Right cardiac atrium (tissue), 5 donors: ENCODE data around the gene TSPAN7. TPM values are rescaled to one million over a fixed set of nuclear protein-coding genes. Genes with fewer than 3 reads are reported as not detected.

Source experiments
- ATAC-seq, 2 donors: fragments of 200-7000 bp; cut with Tn5 transposase; one replicate each; pipeline versions ENCODE4 v1.8.0 to v1.9.1; 2020; ENCODE audit warnings: moderate library complexity in 2 of 2, mild to moderate bottlenecking in 1 of 2
- DNase-seq, 3 donors: peaks; one replicate each; pipeline ENCODE4 v3.0.0-alpha.2; 2020
- H3K27ac ChIP-seq: one replicate; pipeline ENCODE4 v1.5.1; 2013; ENCODE audit warnings: mild to moderate bottlenecking, low read length, control low read depth, moderate library complexity
- H3K27me3 ChIP-seq: one replicate; pipeline ENCODE4 v1.6.1; 2013; ENCODE audit not compliant: control insufficient read depth, insufficient read depth
- H3K4me1 ChIP-seq: one replicate; pipeline ENCODE4 v1.6.1; 2013; ENCODE audit warnings: low read length; ENCODE audit not compliant: control insufficient read depth, insufficient read depth
- H3K4me3 ChIP-seq: one replicate; pipeline ENCODE4 v1.5.1; 2013; ENCODE audit warnings: low read length, control low read depth
- H3K9me3 ChIP-seq: one replicate; pipeline ENCODE4 v1.6.1; 2013; ENCODE audit warnings: low read length; ENCODE audit not compliant: control insufficient read depth
- WGBS: extraction: QIAGEN DNeasy Blood & Tissue Kit; methylation state at CpG from one replicate; pipeline ENCODE4 v1.1.7; 2013; 5-methylcytosine and 5-hydroxymethylcytosine counted together
- intact Hi-C, 4 donors: fragments of 100-400 bp; cut with DNase I; formaldehyde crosslinking; loops; one replicate each; pipeline versions ENCODE4 v1.11.0 to v1.14.0; 2022 to 2023
- polyA plus RNA-seq: library from polyadenylated mRNA; stranded (reverse); fragments of 200-250 nt; gene quantifications from one replicate; pipeline ENCODE4 v1.2.3, GENCODE V29; 2013
- total RNA-seq, 4 donors: library from RNA; stranded (reverse); fragmentation: NEBNext Ultra II Directional; extraction: Animal tissue kit (Norgen Biotek cat#: 25700); gene quantifications; one replicate each; pipeline ENCODE4 v1.2.1, GENCODE V29; 2021
- donor health status: healthy with polysubstance abuse.
- donor health status: DM: no; HTN: yes; CAD: no.
- donor health status: DM: no; HTN: no; CAD: no.
- donor health status: DM: no; HTN: yes; CAD: no; lungs with severe emphysema.
- donor health status: DM: yes; HTN: yes; CAD: no.

Gene TSPAN7
- total and polyA plus RNA-seq, 5 donors = 113 to 196 (median 127) TPM

DNA sequence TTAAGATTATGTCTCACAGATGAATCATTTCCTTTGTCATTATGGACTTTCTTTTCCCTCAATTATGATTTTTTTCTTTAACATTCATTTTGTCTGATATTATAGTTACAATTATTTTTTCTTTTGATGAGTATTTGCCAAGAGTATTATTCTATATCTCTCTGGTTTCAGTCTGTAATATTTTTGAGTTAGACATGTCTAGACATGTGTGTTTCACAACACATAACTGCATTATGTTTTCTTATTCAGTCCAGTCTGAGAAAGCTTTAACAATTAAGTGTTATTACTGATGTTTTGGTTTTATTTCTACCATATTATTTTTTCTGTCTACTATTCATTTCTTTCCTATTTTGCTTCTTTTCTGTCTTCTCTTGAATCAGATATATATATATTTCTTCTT is 131.6 kb downstream of the TSPAN7 start:
- no peaks in the 10 kb centered on the region for H3K9me3 ChIP-seq
- H3K27ac ChIP-seq = no peak overlapping the region
- no peaks in the 10 kb centered on the region for H3K4me1 ChIP-seq
- H3K4me3 ChIP-seq = no peak overlapping the region
- intact Hi-C loops = no loop called here
- DNase-seq (no peak), ATAC-seq (no peak)
- H3K27me3 ChIP-seq = no peaks in the 10 kb centered on the region

DNA sequence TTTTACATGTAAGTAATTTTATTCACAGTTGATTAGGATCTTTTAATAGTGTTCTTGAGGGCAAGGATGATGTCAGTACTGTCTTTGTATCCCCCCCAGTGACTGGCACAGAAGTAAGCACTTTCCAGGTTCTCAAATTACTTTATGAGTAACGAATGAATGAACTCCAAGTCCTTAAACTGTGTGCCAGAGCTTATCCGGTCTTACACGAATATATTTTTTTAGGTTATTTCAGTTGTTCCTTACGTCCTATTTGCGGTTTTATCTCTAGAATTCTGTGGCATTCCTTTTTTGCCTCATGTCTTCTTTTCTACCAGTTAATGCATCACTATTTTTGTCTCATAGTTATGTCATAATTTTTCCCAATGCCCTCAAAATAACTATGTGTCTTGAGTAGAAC is 133.1 kb downstream of the TSPAN7 start:
- no peak for DNase-seq
- Histone ChIP-seq H3K4me3 (no peak overlapping the region), H3K4me1 (peaks cover 1% of the 10 kb centered on the region), H3K27me3 (no peaks in the 10 kb centered on the region), H3K27ac (no peak overlapping the region), H3K9me3 (no peaks in the 10 kb centered on the region)
- intact Hi-C loops = no loop called here
- no peak for ATAC-seq
- WGBS = 71% methylated on average over 5 of the region's 5 CpGs

DNA sequence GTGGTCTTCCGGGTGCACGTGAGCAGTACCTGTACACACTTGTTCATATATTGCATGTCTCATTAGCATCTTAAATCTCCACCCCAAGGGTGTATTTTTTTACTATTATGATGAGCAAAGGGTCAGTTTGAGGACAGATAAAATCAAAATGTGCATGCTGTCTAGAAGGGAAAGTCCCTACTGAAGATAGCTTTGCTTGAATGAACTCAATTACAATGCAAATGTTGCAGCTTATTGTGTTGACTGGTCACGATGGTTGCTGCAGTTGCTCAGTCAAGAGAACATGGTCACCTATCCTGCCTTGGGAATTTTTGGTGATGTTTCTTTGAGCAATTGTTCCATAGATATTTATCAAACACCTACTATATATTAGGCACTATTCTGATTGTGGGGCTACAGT is 136.1 kb downstream of the TSPAN7 start:
- intact Hi-C loops = no loop called here
- no peak for ATAC-seq
- 89% methylated on average over 3 of the region's 3 CpGs for WGBS
- Histone ChIP-seq H3K27ac (no peak overlapping the region), H3K9me3 (no peaks in the 10 kb centered on the region), H3K4me3 (no peak overlapping the region), H3K4me1 (peaks cover 3% of the 10 kb centered on the region), H3K27me3 (no peaks in the 10 kb centered on the region)
- DNase-seq = no peak

DNA sequence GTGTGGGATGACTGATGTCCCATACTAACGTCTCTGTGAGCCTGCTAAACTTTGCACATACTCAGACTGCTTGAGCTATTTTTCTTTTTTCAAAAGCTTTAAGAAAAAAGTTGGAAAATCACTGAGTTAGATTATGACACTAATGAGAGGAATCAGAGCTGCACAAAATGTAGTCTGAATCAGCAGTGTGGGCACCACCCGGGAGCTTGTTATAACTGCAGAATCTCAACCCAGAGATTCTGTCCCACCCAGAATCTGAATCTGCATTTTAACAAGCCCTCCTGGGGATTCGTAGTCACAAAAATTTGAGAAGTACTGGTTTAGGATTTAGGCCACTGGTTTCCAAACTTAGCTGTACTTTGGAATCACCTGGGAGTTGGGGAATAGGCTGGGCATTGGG is 137.8 kb downstream of the TSPAN7 start:
- no peak for DNase-seq
- WGBS = 66% methylated on average over 3 of the region's 3 CpGs

DNA sequence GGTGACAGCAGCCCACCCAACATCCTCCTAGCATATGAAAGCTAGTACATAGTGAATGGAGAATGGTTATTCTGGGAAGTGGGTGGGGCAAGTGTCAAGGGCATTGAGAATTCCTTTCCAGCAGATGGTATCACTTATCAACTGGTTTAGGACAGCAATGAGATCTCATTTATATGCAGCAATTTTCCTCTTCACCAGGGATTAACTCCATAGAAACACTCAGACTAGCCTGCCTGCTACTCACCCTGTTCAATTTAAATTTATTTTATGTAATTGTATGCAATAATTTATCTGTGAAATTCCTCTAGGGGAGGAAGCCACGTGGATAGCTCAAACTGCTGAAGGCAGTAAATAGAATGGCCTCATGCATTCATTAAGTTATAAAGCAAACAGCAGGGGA is 138.4 kb downstream of the TSPAN7 start:
- no peak overlapping the region for H3K27ac ChIP-seq
- 22% methylated on average over 1 of the region's 1 CpG for WGBS
- DNase-seq = no peak
- H3K9me3 ChIP-seq = no peaks in the 10 kb centered on the region
- no peak for ATAC-seq
- H3K4me3 ChIP-seq = no peak overlapping the region
- intact Hi-C loops = no loop called here
- H3K27me3 ChIP-seq = no peaks in the 10 kb centered on the region
- peaks cover 3% of the 10 kb centered on the region for H3K4me1 ChIP-seq

More for the DNA sequence above, 137.8 kb downstream of the TSPAN7 start:
- intact Hi-C loops = no loop called here
- H3K4me1 ChIP-seq = peaks cover 3% of the 10 kb centered on the region
- H3K4me3 ChIP-seq = no peak overlapping the region
- H3K27me3 ChIP-seq = no peaks in the 10 kb centered on the region
- no peak overlapping the region for H3K27ac ChIP-seq
- no peaks in the 10 kb centered on the region for H3K9me3 ChIP-seq
- no peak for ATAC-seq

DNA sequence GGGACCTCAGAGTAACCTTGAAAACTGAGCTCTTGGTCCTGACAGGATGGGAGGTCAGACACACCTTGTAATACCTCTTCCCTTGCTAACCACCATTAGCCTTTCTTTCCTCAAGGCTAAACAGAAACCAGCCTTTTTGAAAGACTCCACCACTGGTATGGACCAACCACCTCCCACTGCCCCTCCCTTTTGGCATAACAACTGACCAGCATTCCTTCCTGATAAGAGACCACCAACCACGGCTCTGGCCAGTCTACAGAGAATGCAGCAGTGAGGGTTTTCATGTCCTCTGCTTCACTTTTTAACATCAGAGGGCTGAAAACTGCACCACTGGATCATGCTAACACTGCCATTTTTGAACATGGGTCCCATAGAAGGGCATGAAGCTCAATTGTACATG is 139.7 kb downstream of the TSPAN7 start:
- no peaks in the 10 kb centered on the region for H3K9me3 ChIP-seq
- H3K27me3 ChIP-seq = no peaks in the 10 kb centered on the region
- H3K27ac ChIP-seq = no peak overlapping the region
- peaks cover 3% of the 10 kb centered on the region for H3K4me1 ChIP-seq
- intact Hi-C loops = no loop called here
- WGBS = 28% methylated on average over 1 of the region's 1 CpG
- no peak for DNase-seq
- ATAC-seq = no peak
- H3K4me3 ChIP-seq = no peak overlapping the region

DNA sequence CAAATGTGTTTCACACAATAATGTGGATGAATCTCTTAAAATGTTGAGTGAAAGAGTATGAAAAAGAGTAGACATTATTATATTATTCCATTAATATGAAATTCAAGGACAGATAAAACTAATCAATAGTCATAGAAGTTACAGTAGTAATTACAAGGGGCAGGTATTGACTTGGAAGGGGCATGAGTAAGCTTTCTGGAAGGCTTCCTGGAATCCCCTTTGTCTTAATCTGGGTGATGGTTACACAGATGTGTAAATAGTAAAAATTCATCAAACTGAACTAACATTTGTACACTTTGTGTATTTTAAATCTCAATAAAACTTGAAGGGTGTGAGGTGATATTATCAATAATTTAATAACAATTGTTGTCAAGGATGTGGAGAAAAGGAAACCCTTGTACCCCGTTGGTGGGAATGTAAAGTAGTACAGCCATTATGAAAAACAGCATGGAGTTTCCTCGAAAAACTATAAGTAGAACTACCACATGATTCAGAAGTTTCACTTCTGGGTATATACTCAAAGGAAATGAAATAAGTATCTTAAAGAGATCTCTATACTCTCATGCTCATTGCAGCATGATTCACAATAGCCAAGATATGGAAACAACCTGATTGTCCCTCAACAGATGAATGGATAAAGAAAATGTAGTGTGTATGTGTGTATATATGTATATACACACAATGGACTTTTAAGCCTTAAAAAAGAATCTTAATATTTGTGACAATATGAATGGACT is 143.0 kb downstream of the TSPAN7 start:
- Histone ChIP-seq H3K4me3 (no peak overlapping the region), H3K9me3 (no peaks in the 10 kb centered on the region), H3K27ac (no peak overlapping the region), H3K27me3 (no peaks in the 10 kb centered on the region), H3K4me1 (peaks cover 3% of the 10 kb centered on the region)
- 80% methylated on average over 2 of the region's 2 CpGs for WGBS
- ATAC-seq = no peak
- intact Hi-C loops = no loop called here
- no peak for DNase-seq

DNA sequence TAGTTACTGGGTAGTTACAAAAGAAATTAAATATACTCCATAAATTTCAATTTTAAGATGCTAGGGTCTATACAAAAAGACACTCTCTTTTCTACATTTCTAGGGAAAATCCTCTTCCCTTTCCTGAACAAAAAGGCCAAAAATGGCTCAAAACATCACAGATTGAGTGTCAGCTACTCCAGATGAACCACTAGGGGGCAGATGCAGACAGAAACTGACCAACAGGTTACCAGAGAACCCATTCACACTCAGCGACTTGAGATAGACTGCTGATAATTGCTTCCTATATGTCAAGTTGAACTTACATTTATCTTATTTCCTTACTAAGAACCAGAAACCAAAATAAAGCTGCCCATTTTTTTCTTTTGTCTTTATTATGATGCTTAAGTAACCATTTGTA is 156.5 kb downstream of the TSPAN7 start:
- ATAC-seq = no peak
- H3K4me1 ChIP-seq = no peaks in the 10 kb centered on the region
- H3K27ac ChIP-seq = no peak overlapping the region
- H3K4me3 ChIP-seq = no peak overlapping the region
- no peaks in the 10 kb centered on the region for H3K27me3 ChIP-seq
- no peaks in the 10 kb centered on the region for H3K9me3 ChIP-seq
- 6% methylated on average over 1 of the region's 1 CpG for WGBS
- DNase-seq = no peak
- intact Hi-C loops = no loop called here

DNA sequence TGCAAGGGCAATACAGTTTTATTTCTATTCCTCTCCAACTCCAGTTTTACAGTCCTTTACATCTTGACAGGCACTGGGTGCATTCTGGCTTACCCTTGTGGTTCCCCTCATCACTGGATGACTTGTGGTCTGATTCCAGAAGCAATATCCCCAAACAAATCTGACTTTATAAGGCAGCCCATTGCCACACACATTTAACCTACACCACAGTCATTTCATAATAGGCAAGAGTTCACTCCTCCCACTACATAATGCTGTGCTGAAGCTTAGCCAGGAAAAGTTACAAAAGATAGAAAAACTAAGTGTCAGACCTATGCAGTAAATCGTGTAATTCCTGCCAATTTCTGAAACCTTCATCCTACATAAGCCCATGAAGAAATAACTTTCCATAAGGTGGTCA is 157.0 kb downstream of the TSPAN7 start:
- Histone ChIP-seq H3K9me3 (no peaks in the 10 kb centered on the region), H3K27ac (no peak overlapping the region), H3K27me3 (no peaks in the 10 kb centered on the region), H3K4me1 (no peaks in the 10 kb centered on the region), H3K4me3 (no peak overlapping the region)
- DNase-seq (no peak), ATAC-seq (no peak)
- WGBS = 79% methylated on average over 1 of the region's 1 CpG
- intact Hi-C loops = no loop called here

DNA sequence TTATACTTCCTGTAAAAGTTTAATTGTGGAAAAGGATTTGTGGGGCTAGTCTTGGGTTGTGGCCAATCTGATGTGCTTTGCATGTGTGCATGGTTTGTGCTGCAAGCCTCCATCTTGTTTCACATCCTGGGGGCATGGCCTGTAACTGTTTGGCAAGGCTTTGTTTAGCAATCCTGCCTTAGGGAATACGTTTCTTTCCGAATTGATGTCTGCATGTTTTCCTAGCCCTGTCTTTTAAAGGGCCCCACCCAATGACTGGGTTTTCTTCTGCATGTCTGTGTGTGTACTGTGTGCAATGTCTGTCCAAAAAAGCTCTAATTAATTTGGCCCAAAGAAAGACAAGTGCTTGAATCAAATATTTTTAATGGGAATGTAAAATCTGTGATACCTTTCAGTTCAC is 165.3 kb downstream of the TSPAN7 start:
- no peak overlapping the region for H3K27ac ChIP-seq
- no peaks in the 10 kb centered on the region for H3K9me3 ChIP-seq
- WGBS = 25% methylated on average over 2 of the region's 2 CpGs
- H3K27me3 ChIP-seq = no peaks in the 10 kb centered on the region
- H3K4me3 ChIP-seq = no peak overlapping the region
- DNase-seq (no peak), ATAC-seq (no peak)
- H3K4me1 ChIP-seq = no peaks in the 10 kb centered on the region
- intact Hi-C loops = no loop called here

DNA sequence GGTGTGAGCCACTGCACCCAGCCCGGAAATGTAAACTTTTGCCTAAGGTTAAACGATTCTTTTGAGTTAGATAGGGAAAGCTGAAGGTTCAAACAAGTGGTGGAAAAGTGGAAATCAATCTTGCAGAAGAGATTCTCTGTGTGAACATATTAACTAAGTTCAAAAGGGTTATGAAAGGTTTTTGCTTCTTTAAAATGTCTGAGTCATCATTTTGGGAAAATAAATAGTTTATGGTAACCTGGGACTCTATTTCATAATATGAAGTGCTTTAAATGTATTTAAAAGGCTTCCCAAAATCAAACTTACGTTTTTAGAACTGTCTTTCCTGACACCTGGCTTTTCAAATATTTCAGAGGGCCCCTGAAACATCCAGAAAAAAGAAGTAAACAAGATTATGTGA is 166.3 kb downstream of the TSPAN7 start:
- H3K4me3 ChIP-seq = no peak overlapping the region
- ATAC-seq (no peak), DNase-seq (no peak)
- no peaks in the 10 kb centered on the region for H3K4me1 ChIP-seq
- intact Hi-C loops = no loop called here
- H3K27ac ChIP-seq = no peak overlapping the region
- 90% methylated on average over 3 of the region's 3 CpGs for WGBS
- H3K27me3 ChIP-seq = no peaks in the 10 kb centered on the region
- no peaks in the 10 kb centered on the region for H3K9me3 ChIP-seq

DNA sequence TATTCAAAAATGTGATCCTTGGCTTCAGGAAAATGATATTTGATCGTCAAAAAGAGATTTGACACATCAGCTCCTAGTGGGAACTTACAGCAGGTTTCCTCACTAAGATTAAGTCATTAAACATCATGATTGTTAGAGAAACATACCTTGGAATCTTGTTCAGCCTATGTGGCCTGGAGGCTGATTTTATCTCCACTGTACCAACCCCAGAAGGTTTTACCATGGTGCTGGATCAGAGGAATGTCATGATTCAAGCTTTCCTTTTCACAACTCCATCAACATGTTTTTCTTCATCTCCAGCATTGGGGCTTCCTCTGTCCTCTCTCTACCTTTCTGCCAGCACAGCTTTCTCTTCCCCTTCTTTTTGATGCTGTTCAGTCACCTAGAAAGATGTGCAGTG is 171.5 kb downstream of the TSPAN7 start:
- H3K4me3 ChIP-seq = no peak overlapping the region
- WGBS = 94% methylated on average over 1 of the region's 1 CpG
- H3K27me3 ChIP-seq = no peaks in the 10 kb centered on the region
- H3K27ac ChIP-seq = no peak overlapping the region
- intact Hi-C loops = no loop called here
- ATAC-seq = no peak
- DNase-seq = no peak
- H3K9me3 ChIP-seq = no peaks in the 10 kb centered on the region
- H3K4me1 ChIP-seq = no peaks in the 10 kb centered on the region
